Ovary (tissue), 3 donors: Measurements from ENCODE around the gene GOLGA5.

ENCODE experiments used
- EP300 ChIP-seq: sonication (generic); formaldehyde crosslinking; IDR thresholded peaks from one replicate; pipeline ENCODE4 v1.6.1; 2017; ENCODE audit warnings: antibody characterized with exemption
- POLR2A ChIP-seq: fragments of 450-650 bp; IDR thresholded peaks from one replicate; pipeline ENCODE4 v1.6.1; 2017; ENCODE audit warnings: antibody characterized with exemption, mild to moderate bottlenecking, moderate library complexity
- TF ChIP-seq, protein P1 (sequence below), 3 donors: fragments of 450-650 bp in 2 of 3; fragments of 200-600 bp in 1 of 3; IDR thresholded peaks; one replicate each; pipeline versions ENCODE4 v1.5.1 to v1.8.0; 2016 to 2022; ENCODE audit warnings: antibody characterized with exemption in 3 of 3, mild to moderate bottlenecking in 1 of 3
- donor health status: DM: no; HTN: no; CAD: no.

DNA sequence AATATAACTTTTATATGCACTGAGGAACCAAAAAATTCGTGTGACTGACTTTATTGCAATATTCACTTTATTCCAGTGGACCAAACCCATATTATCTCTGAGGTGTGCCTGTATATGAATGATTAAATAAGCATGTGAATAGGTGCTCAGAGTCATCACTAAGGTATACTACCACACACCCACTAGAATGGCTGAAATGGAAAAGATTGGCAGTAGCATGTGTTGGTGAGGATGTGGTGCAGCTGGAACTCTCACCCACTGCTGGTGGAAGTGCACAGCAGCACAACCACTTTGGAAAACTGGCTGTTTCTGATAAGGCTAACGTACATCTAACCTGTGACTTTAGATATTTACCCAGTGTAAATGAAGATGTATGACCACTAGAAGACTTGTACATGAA lies 36.8 kb downstream of the GOLGA5 start:
- TF ChIP-seq, protein P1, sequence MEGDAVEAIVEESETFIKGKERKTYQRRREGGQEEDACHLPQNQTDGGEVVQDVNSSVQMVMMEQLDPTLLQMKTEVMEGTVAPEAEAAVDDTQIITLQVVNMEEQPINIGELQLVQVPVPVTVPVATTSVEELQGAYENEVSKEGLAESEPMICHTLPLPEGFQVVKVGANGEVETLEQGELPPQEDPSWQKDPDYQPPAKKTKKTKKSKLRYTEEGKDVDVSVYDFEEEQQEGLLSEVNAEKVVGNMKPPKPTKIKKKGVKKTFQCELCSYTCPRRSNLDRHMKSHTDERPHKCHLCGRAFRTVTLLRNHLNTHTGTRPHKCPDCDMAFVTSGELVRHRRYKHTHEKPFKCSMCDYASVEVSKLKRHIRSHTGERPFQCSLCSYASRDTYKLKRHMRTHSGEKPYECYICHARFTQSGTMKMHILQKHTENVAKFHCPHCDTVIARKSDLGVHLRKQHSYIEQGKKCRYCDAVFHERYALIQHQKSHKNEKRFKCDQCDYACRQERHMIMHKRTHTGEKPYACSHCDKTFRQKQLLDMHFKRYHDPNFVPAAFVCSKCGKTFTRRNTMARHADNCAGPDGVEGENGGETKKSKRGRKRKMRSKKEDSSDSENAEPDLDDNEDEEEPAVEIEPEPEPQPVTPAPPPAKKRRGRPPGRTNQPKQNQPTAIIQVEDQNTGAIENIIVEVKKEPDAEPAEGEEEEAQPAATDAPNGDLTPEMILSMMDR (IDR thresholded peaks at IDR 0.05) = no peak
- no peak for TF ChIP-seq POLR2A
- no peak for TF ChIP-seq EP300
